ENCODE results near the gene LETM1.

The LETM1 gene

DNA sequence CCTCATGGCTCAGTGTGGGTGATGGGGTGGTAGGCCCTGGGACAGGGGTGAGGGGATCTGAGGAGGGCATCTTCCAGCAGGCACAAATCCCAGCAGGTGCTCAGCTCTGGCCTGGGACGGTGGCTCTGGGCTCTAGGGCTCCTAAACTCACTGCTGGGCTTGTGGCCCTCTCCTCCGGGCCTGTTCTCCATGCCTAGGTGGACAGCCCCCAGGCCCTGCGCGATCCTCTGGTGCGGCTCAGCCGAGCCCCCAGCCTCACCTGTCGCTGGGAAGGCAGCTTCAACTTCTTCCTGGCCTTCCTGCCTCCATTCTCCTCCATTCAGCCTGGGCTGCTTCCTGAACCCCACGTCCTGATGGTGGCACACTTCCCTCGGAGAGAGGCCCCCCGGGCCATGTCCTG, 82.2 kb downstream of the LETM1 start:
- DNase-seq: no peak

DNA sequence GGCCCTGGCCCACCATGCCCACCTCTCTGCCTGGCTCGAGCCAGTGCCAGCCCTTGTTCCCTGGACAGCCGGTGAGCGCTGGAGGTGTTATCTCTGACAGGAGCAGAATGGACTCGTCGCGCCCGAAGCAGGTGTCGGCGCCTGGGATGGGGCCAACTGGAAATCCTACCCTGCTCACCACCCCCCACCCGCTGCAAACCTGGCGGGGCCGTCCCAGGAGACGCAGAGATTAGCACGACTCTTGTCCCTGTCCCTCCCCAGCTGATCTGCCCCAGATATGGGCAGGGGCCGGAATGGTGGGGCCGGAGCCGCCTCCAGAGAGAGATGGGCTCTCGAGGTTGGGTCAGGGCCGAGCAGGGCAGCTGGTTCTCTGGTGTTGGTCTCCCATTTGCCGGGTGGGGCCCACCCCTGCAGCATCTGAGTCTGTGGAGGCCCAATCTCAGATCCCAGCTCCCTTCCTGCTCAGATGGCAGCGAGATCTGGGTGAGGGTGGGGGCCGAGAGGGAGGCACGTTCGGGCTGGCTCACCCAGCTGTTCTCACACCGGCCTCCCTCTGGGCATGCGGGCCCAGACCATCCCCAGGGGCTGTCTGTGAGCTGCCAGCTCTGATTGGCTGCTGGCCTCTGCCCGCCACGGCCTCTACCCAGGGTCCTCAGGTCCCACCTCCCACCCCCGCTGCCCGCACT, 83.0 kb downstream of the LETM1 start:
- DNase-seq: no peak

DNA sequence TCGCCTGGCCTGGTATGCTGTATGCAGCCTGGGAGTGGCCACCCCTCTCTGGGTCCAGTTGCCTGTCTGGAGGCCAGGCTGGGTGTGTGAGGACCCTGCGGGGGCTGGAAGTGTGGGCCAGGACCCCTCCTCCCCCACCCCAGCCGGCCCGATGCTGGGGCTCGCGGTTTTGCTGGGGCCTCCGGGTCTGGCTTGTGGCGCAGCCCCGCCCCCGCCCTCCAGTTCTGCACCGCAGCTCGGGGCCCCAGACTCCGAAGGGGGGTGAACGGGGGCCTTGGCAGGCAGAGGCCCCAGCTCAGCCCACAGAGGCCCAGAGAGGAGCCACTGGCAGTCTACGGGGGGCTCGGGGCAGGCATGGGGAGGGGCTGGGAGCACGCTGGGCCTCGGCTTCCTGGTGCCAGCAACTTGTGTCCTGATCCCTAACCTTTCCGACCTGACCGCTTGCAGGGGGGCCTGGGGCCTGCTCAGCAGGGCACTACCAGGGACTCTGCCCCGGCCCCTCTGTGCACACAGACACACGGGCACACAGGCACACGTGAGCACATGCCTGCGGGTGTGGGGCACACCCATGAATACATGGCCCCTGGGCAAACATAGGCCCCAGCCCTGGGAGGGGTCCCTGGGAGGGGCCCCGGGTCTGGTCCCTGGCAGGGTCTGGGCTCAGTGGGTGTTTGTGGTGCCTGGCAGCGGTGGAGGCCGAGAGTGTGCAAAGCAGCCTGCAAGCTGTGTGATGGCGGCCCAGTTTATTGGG, 84.2 kb downstream of the LETM1 start:
- no peak for DNase-seq

DNA sequence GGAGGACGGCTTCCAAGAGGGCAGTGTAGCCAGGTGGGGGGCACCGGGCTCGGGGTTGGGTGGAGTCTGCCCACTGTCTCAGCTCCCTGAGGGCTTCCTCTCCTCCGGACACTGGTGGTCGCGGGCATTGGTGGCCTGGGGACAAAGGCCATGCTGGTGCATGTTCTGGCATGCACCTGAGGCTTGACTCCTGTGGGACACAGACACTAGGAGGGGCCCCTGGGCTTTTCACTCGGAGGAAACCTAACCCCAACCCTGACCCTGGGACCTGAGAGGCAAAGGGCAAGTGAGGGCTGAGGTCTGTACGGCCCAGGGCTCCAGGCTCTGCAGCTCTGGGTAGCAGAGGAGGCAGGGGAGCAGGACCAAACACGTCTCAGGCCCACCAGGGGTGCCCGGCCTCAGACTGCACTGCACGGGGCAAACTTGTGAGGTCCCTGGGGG, 85.1 kb downstream of the LETM1 start:
- DNase-seq: no peak

DNA sequence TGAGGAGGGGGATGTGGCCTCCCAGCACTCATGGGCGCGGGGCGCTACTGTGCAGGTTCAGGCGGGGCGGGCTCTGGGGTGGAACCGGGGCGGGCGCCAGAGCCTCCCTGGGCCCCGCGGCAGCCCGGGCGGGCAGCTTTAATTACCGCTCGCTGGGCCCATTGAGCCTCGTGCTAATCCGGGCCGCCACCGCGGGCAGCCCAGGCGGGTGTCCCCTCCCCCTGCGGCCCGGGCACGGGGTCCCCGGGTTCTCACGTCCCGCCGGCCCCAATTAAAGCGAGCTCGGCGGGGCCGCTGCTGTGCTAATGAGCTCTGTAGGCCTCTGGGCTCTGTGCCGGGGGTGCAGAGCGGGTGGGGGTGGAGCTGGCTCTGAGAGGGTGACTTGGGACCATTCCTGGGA, 85.7 kb downstream of the LETM1 start:
- no peak for DNase-seq

DNA sequence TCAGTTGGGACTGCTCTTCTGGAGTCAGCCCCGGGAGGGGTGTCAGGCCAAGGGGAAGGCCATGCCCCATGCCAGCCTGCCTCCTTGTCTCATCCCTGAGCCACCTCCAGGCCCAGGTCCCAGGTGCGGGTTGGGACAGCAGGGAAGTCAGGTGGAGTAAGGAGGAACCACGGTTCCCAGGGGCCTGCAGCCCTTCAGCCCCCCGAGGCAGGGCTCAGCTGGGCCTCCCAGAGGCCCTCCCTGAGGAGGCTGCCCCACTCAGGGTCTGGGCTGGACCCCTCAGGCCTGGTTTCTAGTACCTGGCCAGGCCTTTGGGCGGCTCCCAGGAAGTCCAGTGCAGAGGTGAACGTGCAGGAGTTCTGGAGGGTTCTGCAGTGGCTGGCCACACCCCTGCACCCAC, 86.3 kb downstream of the LETM1 start:
- no peak for DNase-seq

DNA sequence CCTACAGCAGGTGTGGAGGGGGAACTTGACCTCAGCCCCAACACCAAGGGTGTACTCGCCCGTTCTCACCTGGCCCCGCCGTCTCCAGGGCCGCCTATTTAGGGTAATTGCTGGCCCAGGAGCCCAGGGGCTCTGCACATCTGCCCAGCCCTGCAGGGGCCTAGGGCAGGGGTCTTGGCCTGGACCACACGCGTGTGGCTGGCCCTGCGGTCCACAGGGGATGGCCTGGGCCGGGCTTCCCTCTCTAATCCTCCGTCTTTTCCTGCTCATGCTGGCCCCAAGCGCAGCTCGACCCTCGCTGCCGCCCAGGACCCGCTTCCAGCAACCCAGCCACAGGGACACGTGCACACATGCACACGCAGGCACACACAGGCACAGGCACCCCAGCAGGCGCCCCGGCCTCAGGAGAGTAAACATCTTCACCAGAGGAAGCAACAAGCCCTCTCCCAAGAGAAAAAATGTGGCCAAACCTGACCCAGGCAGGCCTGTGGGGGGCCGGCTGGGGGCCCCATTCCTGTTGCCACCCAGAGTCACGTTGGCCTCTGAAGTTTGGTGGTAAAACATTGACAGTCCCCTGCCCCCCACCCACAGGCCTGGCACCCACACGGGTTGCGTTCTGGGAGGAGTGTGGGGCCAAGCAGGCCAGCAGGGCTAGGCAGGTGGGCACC, 87.5 kb downstream of the LETM1 start:
- DNase-seq: no peak

DNA sequence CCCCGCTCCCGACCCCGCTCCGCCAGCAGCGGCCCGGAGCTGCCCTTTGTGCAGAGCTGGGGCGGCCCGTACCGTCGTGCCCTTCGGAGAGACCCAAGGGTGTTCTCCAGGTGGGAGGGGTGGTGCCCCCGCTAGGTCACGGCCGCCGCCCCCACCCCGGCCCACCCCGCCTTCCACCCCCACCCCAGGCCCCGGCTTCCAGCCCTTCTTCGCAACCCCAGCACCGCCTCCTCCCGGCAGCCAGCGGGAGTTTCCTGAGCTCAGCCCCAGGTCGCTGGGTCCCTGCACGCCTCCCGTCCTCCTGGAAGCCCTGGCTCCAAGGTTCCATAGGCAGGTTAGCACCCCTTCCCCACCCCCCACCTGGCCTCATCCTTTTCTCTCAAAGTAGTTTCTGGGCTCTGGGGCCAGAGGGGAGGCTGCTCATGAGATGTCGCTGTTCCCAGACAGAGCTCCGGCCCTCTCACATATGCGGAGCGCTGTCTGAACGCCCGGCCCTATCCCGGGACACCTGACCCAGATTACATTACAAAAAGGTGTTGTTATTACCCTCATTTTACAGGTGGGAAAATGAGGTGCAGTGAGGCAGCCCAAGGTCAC, 88.1 kb downstream of the LETM1 start:
- no peak for DNase-seq

DNA sequence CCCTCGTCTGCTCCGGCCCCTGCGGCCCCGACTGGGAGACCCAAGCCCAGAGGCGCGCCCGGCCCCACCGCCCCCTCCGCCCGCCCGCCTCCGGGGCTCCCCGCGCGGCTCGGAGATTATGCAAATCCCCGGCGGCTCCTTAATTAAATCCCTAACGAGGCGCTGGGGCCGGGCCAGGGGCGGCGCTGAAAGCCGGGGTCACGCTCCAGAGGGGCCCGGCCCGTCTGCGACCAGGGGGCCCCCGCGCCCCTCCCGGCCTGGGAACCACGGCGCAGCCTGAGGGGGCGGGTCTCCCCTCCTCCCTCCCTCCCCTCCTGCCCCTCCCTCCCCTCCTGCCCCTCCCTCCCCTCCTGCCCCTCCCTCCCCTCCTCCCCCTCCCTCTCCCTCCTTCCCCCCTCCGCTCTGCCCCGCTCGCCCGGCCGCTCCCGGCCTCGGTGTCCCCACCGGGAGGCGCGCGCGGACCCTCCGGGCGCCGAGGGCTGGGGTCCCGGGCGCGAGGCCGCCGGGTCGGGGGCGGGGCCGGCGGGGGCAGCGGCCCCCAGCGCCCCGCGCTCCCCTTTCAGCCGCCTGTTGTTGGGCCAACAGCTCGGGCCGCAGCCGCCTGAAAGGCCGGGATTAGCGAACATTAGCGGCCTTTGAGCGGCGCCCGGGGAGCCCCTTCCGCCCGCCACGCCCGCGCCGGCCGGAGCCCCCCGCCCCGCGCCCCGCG, 88.7 kb downstream of the LETM1 start:
- no peak for DNase-seq

DNA sequence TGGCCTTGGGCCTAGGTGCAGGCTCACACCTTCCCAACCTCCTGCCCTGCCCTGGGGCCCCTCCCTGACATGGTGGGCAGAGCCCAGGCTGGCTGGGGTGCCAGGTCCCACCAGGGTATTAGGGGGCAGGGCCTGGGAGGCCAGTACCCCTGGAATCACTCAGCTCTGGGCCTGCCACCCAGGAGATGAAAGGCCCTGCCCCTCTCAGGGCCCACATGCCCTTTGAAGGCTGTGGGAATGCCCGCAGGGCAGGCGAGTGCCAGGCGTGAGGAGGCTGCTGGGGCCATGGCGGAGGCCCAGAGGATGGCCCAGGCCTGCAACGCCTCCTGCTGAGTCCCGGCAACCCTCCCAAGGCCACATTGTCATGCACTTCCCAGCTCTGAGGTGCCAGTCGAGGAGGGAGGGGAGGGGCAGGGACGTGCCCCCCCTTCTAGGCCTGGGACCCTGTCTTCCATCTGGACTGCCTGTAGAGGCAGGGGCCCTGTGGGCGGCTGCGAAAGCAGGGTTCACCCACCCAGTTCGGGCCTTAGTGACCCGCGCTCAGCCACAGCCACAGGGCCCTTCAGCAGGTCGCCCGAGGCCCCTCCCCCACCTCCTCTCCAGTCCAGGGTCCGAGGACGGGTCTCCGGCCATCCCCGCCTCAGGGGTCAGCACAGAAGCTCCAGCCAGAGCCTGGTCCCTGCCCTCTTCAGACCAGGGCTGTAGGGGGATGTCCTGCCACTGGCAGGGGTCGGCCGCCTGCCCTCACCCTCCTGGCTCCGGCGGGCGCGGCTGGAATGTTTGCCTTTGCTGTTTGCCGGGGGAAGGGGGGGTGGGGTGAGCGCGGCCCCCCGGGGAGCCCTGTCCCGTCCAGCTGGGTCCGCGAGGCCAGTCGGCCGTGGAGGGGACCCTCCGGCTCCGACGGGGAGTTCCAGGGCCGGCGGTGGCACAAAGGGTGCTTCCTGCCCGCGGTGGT, 89.6 kb downstream of the LETM1 start:
- DNase-seq: no peak

DNA sequence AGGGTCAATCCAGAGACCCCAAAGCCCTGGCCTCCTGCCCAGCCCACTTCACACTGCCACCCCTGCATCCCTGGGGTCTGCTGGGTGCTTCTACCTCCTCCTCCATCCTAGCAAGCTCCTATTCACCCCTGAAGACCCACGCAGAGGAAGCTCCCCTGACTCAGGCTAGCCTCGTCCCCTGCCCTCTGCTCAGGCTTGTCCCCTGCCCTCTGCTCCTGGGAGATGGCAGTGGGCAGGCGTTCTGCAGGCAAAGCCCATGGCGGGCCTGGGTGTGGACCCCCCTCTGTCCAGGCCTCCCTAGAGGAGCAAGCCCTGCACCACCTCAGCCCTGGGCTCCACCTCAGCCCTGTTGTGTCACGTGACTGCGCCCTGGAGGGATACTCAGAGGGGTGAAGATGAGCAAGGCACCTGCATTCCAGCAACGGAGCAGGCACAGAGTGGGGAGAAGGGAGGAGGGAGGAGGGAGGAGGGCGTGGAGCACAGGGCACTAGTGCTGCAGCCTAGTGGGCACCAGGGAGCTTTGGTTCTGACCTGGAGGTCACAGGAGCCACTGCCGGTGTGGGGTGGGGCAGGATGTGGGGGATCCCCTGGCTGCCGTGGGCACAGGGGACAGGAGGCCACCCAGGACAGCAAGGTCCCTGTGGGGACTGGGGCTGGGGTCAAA, 90.4 kb downstream of the LETM1 start:
- no peak for DNase-seq

DNA sequence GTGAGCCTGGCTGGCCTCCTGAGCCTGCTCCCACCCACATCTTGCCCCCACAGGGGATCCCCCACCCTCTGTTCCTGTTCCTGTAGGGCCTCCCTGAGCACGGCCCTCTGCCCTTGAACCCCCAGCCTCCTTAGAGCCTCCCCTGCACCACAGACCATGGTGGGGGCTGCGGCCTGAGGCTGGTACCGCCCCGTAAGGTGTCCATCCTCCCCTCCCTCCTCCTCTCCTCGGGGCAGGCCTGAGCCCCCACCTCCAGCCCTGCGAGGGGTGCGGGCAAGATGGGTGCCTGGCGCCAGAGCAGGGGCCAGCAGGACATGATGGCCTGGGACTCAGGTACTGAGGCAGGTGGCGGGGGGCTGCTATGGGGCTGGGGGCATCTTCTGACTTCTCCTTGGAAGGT, 91.3 kb downstream of the LETM1 start:
- DNase-seq: no peak

DNA sequence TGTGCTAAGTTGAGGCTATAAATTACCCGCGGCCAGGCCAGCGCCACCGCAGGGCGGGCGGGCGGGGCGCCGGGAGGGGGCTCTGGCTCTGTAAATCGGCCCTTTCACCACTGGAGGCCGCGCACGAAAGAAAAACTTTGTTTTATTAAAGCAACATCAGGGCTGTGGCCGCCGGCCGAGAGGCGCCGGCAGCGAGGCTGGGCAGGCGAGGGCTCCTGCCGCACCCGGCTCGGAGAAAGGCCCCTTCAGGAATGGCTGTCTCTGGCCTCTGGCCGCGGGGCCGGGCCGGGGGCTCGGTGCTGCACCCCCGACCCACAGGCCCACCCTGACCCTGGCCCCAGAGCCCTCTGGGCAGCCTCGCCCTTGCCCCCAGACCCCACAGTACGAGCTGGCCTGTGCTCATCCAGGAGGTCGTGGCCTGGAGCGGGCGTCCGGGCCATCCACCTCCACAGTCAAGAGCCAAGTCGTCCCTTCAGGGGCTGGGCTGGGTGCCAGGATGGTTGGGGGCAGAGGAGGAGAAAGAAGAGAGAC, 92.3 kb downstream of the LETM1 start:
- DNase-seq: no peak

DNA sequence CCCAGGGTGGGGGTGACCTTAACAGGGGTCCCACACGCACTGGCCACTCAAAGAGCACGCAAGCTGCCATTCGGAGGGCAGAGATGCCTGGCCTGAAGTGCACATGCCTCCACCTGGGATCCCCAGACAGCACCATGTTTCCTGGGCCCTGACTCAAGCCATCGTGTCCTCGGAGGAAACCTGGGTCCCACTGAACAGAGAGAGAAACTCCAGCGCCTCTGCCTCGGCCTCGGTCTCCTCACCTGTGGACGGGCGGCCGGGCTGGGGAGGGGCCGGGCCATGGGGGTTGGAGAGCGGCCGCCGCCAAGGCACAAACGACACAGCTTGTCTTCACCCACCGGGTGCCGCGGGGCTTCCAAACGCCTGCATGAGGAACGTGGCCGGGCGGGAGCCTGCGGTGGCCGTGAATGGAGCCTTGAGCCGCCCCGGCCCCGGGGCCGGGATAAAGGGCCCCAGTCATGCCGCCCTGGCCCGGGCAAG, 92.8 kb downstream of the LETM1 start:
- no peak for DNase-seq

DNA sequence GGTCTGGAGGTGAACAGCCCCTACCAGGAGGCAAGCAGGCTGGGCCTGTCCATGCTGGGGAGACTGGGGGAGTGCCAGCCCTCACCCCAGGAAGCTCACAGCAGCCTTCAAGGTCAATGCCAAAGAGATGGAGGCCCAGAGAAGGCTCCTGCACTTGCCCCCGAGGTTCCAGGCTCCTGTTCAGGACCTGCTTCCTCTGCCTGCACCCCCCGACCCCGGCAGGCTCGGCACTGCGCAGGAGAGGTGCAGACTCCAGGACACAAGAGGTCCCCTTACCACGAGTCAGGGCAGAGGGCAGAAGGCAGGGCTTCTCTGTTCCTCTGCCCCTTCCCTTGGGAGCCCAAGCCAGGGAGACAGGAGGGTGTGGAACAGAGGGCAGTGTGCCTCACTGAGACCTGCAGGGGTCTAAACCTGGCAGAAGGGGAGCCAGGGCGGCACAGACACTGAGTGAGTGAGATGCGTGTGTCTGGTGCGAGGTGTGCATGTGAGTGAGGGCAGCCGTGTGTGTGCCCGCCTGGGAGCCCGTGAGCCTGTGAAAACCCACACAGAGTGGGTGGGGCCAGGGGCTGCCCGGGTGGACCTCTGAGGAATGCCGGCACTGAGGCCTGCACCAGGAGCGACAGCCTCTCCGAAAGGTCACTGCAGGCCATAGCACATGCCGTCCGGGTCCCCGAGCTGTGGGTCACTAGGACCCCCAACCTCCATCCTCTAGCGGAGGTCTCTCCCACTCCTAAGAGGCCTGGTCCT, 93.5 kb downstream of the LETM1 start:
- DNase-seq: no peak

Data from activated CD8-positive, alpha-beta memory T cell treated with anti-CD3 and anti-CD28 coated beads, Interleukin-2, amount 50 U/mL, for 48 hours (primary cell).